Osteocyte (in vitro differentiated cells): ENCODE measurements around the gene RMC1. TPM values are rescaled to one million over a fixed set of nuclear protein-coding genes. Genes with fewer than 3 reads are reported as not detected.

Experiments
- DNase-seq: peaks from one replicate; pipeline ENCODE4 v3.0.0; 2021; ENCODE audit warnings: mixed read lengths; ENCODE audit not compliant: unreplicated experiment; ENCODE audit errors: extremely low spot score
- H3K27ac Mint-ChIP-seq: one replicate; pipeline ENCODE4 v1.8.0; 2021; ENCODE audit warnings: mild to moderate bottlenecking, mixed read lengths; ENCODE audit not compliant: unreplicated experiment
- H3K27me3 Mint-ChIP-seq: one replicate; pipeline ENCODE4 v1.8.0; 2021; ENCODE audit warnings: mixed read lengths; ENCODE audit not compliant: unreplicated experiment
- H3K36me3 Mint-ChIP-seq: one replicate; pipeline ENCODE4 v1.8.0; 2021; ENCODE audit warnings: mixed read lengths; ENCODE audit not compliant: unreplicated experiment
- H3K4me1 Mint-ChIP-seq: one replicate; pipeline ENCODE4 v1.8.0; 2021; ENCODE audit warnings: mixed read lengths; ENCODE audit not compliant: unreplicated experiment
- H3K4me3 Mint-ChIP-seq: one replicate; pipeline ENCODE4 v1.8.0; 2021; ENCODE audit warnings: mild to moderate bottlenecking, moderate library complexity, mixed read lengths; ENCODE audit not compliant: unreplicated experiment
- H3K9me3 Mint-ChIP-seq: one replicate; pipeline ENCODE4 v1.8.0; 2021; ENCODE audit warnings: mixed read lengths; ENCODE audit not compliant: unreplicated experiment
- CTCF ChIP-seq: fragments of 200-600 bp; sonication (generic); IDR thresholded peaks from 2 replicates; pipeline ENCODE4 v1.5.0; 2021; ENCODE audit warnings: antibody characterized with exemption, mild to moderate bottlenecking, moderate library complexity
- total RNA-seq: library from RNA; stranded (reverse); gene quantifications from 2 replicates; pipeline ENCODE4 v1.2.1, GENCODE V29; 2021

Gene RMC1
- total RNA-seq, 1 donor from 2014 or later: 25.5 TPM

- DNase-seq: no peak
- no peak overlapping the region for H3K4me3 Mint-ChIP-seq
- no peak overlapping the region for H3K27ac Mint-ChIP-seq
- H3K27me3 Mint-ChIP-seq: no peaks in the 10 kb centered on the region
- peaks cover 11% of the 10 kb centered on the region for H3K4me1 Mint-ChIP-seq
- peaks cover 40% of the 10 kb centered on the region for H3K36me3 Mint-ChIP-seq
- no peaks in the 10 kb centered on the region for H3K9me3 Mint-ChIP-seq
- TF ChIP-seq CTCF: no peak
Observed at GRCh38 chr18:23569299-23570063, 66.2 kb downstream of the RMC1 start.

- peaks cover 22% of the 10 kb centered on the region for H3K4me1 Mint-ChIP-seq
- H3K27me3 Mint-ChIP-seq: no peaks in the 10 kb centered on the region
- H3K4me3 Mint-ChIP-seq: no peak overlapping the region
- peak; percentile 10 for DNase-seq
- no peak overlapping the region for H3K27ac Mint-ChIP-seq
- no peaks in the 10 kb centered on the region for H3K9me3 Mint-ChIP-seq
- peaks cover 32% of the 10 kb centered on the region for H3K36me3 Mint-ChIP-seq
- TF ChIP-seq CTCF: no peak
Observed at GRCh38 chr18:23570912-23571504, 67.7 kb downstream of the RMC1 start.

- no peaks in the 10 kb centered on the region for H3K9me3 Mint-ChIP-seq
- TF ChIP-seq CTCF: no peak
- H3K27me3 Mint-ChIP-seq: no peaks in the 10 kb centered on the region
- H3K27ac Mint-ChIP-seq: no peak overlapping the region
- H3K4me1 Mint-ChIP-seq: peaks cover 22% of the 10 kb centered on the region
- no peak for DNase-seq
- peaks cover 31% of the 10 kb centered on the region for H3K36me3 Mint-ChIP-seq
- no peak overlapping the region for H3K4me3 Mint-ChIP-seq
Observed at GRCh38 chr18:23572012-23572411, 68.7 kb downstream of the RMC1 start.

- H3K4me1 Mint-ChIP-seq: peaks cover 22% of the 10 kb centered on the region
- H3K36me3 Mint-ChIP-seq: peaks cover 26% of the 10 kb centered on the region
- no peak for TF ChIP-seq CTCF
- H3K9me3 Mint-ChIP-seq: no peaks in the 10 kb centered on the region
- H3K27ac Mint-ChIP-seq: no peak overlapping the region
- no peak for DNase-seq
- H3K27me3 Mint-ChIP-seq: no peaks in the 10 kb centered on the region
- no peak overlapping the region for H3K4me3 Mint-ChIP-seq
Observed at GRCh38 chr18:23572570-23572969, 69.3 kb downstream of the RMC1 start.

- no peak overlapping the region for H3K4me3 Mint-ChIP-seq
- no peak for DNase-seq
- no peak for TF ChIP-seq CTCF
- peaks cover 25% of the 10 kb centered on the region for H3K36me3 Mint-ChIP-seq
- H3K27me3 Mint-ChIP-seq: no peaks in the 10 kb centered on the region
- peak overlapping the region; percentile 89 for H3K27ac Mint-ChIP-seq
- H3K4me1 Mint-ChIP-seq: peaks cover 22% of the 10 kb centered on the region
- H3K9me3 Mint-ChIP-seq: no peaks in the 10 kb centered on the region
Observed at GRCh38 chr18:23573020-23573419, 69.7 kb downstream of the RMC1 start.
